ENCODE results near the gene OR6S1.

DNA sequence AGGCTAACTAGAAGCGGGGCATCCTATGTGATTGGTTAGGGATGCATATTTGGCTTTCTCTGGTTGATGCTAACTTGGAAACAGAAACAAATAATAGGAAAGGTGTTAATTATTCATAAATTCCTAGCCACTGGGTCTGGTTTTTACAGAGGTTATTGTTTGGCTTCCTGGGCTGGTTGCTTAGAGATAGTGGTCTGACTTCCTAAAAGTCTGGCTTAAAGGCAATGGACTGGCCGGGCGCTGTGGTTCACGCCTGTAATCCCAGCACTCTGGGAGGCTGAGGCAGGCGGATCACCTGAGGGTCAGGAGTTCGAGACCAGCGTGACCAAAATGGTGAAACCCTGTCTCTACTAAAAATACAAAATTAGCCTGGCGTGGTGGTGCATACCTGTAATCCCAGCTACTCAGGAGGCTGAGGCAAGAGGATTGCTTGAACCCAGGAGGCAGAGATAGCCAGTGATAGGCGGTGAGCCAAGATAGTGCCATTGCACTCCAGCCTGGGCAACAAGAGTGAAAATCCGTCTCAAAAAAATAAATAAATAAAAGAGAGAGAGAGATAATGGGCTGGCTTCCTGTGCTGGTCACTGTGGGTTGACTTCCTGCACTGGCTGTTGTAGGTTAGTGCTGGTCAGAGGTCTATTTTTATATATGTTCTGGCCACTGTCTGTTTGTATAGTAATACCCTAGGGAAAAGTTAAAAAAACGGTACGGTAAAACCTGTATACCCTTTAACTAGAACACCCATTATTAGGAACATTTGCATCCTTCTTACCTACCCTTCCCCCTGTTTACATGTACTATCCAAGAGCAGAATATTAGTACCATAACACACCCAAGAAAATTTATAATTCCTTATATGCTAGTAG, 24.1 kb downstream of the OR6S1 start:
- TF ChIP-seq, protein P1, sequence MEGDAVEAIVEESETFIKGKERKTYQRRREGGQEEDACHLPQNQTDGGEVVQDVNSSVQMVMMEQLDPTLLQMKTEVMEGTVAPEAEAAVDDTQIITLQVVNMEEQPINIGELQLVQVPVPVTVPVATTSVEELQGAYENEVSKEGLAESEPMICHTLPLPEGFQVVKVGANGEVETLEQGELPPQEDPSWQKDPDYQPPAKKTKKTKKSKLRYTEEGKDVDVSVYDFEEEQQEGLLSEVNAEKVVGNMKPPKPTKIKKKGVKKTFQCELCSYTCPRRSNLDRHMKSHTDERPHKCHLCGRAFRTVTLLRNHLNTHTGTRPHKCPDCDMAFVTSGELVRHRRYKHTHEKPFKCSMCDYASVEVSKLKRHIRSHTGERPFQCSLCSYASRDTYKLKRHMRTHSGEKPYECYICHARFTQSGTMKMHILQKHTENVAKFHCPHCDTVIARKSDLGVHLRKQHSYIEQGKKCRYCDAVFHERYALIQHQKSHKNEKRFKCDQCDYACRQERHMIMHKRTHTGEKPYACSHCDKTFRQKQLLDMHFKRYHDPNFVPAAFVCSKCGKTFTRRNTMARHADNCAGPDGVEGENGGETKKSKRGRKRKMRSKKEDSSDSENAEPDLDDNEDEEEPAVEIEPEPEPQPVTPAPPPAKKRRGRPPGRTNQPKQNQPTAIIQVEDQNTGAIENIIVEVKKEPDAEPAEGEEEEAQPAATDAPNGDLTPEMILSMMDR (conservative IDR thresholded peaks at IDR 0.05; ENCODE audit: low read depth, low read length), result no peak
- no peak for TF ChIP-seq EZH2 (IDR thresholded peaks at IDR 0.05; ENCODE audit: low read length, unreplicated experiment)
